SK-N-SH treated with all-trans-retinoic acid at 6 μM for 48 hours (cell line): ENCODE measurements around the gene GPR156.

ENCODE experiments used
- ATAC-seq: fragments of 200-7000 bp; cut with Tn5 transposase; 3 replicates; pipeline ENCODE4 v1.9.1; 2020; ENCODE audit warnings: mild to moderate bottlenecking, moderate library complexity
- BACH2 ChIP-seq: fragments of 250-450 bp; sonication (Bioruptor Pico); IDR thresholded peaks from 2 replicates; pipeline ENCODE4 v1.9.0; 2021; ENCODE audit warnings: mild to moderate bottlenecking, borderline replicate concordance
- CSDC2 ChIP-seq: fragments of 250-450 bp; sonication (Bioruptor Pico); IDR thresholded peaks from 2 replicates; pipeline ENCODE4 v1.5.0; 2020; ENCODE audit warnings: mild to moderate bottlenecking, moderate library complexity
- ESRRG ChIP-seq: fragments of 250-450 bp; sonication (Bioruptor Pico); IDR thresholded peaks from 2 replicates; pipeline ENCODE4 v1.6.1; 2021; ENCODE audit warnings: mild to moderate bottlenecking
- GLIS3 ChIP-seq: fragments of 250-450 bp; sonication (Bioruptor Pico); IDR thresholded peaks from 2 replicates; pipeline ENCODE4 v1.5.0; 2020; ENCODE audit warnings: mild to moderate bottlenecking, moderate library complexity
- ISL1 ChIP-seq: fragments of 250-450 bp; sonication (Bioruptor Pico); IDR thresholded peaks from 2 replicates; pipeline ENCODE4 v2.1.2; 2022; ENCODE audit warnings: mild to moderate bottlenecking, moderate library complexity
- OSR1 ChIP-seq: fragments of 250-450 bp; sonication (Bioruptor Pico); IDR thresholded peaks from 2 replicates; pipeline ENCODE4 v1.8.0; 2022; ENCODE audit warnings: moderate library complexity, mild to moderate bottlenecking, inconsistent platforms
- PPARA ChIP-seq: fragments of 250-450 bp; sonication (Bioruptor Pico); IDR thresholded peaks from 2 replicates; pipeline ENCODE4 v1.5.0; 2020; ENCODE audit warnings: mild to moderate bottlenecking, borderline replicate concordance
- RARB ChIP-seq: fragments of 250-450 bp; sonication (Bioruptor Pico); IDR thresholded peaks from 2 replicates; pipeline ENCODE4 v1.8.0; 2021; ENCODE audit warnings: mild to moderate bottlenecking, moderate library complexity
- SNAI2 ChIP-seq: fragments of 250-450 bp; sonication (Bioruptor Pico); IDR thresholded peaks from 2 replicates; pipeline ENCODE4 v1.5.0; 2020; ENCODE audit warnings: mild to moderate bottlenecking, moderate library complexity
- TCF4 ChIP-seq: fragments of 250-450 bp; sonication (Bioruptor Pico); IDR thresholded peaks from 2 replicates; pipeline ENCODE4 v1.8.0; 2021; ENCODE audit warnings: mild to moderate bottlenecking, moderate library complexity, borderline replicate concordance
- TOX ChIP-seq: fragments of 250-450 bp; sonication (Bioruptor Pico); IDR thresholded peaks from 2 replicates; pipeline ENCODE4 v1.8.0; 2021; ENCODE audit warnings: mild to moderate bottlenecking, moderate library complexity, borderline replicate concordance
- ZC3H10 ChIP-seq: fragments of 250-450 bp; sonication (Bioruptor Pico); IDR thresholded peaks from 2 replicates; pipeline ENCODE4 v1.5.1; 2021; ENCODE audit warnings: mild to moderate bottlenecking, moderate library complexity
- ZFP3 ChIP-seq: fragments of 250-450 bp; sonication (Bioruptor Pico); IDR thresholded peaks from 2 replicates; pipeline ENCODE4 v1.5.0; 2020; ENCODE audit warnings: mild to moderate bottlenecking, moderate library complexity
- ZFP30 ChIP-seq: fragments of 450-650 bp; formaldehyde crosslinking; IDR thresholded peaks from 2 replicates; pipeline ENCODE4 v1.5.0; 2022; ENCODE audit warnings: mild to moderate bottlenecking, moderate library complexity
- ZNF8 ChIP-seq: fragments of 450-650 bp; formaldehyde crosslinking; IDR thresholded peaks from 2 replicates; pipeline ENCODE4 v1.5.0; 2020; ENCODE audit warnings: mild to moderate bottlenecking, moderate library complexity
- TF ChIP-seq, protein P1 (sequence below): fragments of 250-450 bp; sonication (Bioruptor Pico); IDR thresholded peaks from 2 replicates; pipeline ENCODE4 v1.8.0; 2021; ENCODE audit warnings: low read depth, mild to moderate bottlenecking, moderate library complexity, borderline replicate concordance
- TF ChIP-seq, protein P2 (sequence below): fragments of 250-450 bp; sonication (Bioruptor Pico); IDR thresholded peaks from 2 replicates; pipeline ENCODE4 v1.5.1; 2021; ENCODE audit warnings: mild to moderate bottlenecking, moderate library complexity
- TF ChIP-seq, protein P3 (sequence below): fragments of 250-450 bp; sonication (Bioruptor Pico); IDR thresholded peaks from 2 replicates; pipeline ENCODE4 v1.5.0; 2020; ENCODE audit warnings: mild to moderate bottlenecking, moderate library complexity

GPR156 gene

DNA sequence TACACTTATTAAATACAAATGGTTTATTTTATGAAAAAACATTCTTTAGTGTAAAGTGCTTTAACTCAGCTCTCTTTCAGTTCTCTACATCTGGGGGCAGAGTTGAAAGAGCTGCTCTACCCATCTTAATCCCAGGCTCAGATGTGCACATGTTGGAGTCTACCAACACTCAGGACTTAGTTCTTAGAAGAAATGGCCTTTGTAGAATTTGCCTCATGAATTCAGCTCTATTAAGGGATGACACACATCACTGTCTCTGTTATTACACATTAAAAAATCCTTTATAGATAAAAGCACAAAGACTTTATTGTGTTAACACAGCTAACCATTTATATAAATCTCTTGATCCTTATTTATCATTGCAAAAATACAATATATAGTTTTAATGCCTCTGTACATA, 159.0 kb downstream of the GPR156 start:
- TF ChIP-seq, protein P1, sequence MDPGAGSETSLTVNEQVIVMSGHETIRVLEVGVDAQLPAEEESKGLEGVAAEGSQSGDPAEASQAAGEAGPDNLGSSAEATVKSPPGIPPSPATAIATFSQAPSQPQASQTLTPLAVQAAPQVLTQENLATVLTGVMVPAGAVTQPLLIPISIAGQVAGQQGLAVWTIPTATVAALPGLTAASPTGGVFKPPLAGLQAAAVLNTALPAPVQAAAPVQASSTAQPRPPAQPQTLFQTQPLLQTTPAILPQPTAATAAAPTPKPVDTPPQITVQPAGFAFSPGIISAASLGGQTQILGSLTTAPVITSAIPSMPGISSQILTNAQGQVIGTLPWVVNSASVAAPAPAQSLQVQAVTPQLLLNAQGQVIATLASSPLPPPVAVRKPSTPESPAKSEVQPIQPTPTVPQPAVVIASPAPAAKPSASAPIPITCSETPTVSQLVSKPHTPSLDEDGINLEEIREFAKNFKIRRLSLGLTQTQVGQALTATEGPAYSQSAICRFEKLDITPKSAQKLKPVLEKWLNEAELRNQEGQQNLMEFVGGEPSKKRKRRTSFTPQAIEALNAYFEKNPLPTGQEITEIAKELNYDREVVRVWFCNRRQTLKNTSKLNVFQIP (CRISPR knock-in tag) = no peak
- TF ChIP-seq ISL1 (CRISPR knock-in tag) = no peak
- TF ChIP-seq, protein P2, sequence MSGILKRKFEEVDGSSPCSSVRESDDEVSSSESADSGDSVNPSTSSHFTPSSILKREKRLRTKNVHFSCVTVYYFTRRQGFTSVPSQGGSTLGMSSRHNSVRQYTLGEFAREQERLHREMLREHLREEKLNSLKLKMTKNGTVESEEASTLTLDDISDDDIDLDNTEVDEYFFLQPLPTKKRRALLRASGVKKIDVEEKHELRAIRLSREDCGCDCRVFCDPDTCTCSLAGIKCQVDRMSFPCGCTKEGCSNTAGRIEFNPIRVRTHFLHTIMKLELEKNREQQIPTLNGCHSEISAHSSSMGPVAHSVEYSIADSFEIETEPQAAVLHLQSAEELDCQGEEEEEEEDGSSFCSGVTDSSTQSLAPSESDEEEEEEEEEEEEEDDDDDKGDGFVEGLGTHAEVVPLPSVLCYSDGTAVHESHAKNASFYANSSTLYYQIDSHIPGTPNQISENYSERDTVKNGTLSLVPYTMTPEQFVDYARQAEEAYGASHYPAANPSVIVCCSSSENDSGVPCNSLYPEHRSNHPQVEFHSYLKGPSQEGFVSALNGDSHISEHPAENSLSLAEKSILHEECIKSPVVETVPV (CRISPR knock-in tag) = no peak
- TF ChIP-seq SNAI2 (CRISPR knock-in tag) = no peak
- no peak for ATAC-seq

DNA sequence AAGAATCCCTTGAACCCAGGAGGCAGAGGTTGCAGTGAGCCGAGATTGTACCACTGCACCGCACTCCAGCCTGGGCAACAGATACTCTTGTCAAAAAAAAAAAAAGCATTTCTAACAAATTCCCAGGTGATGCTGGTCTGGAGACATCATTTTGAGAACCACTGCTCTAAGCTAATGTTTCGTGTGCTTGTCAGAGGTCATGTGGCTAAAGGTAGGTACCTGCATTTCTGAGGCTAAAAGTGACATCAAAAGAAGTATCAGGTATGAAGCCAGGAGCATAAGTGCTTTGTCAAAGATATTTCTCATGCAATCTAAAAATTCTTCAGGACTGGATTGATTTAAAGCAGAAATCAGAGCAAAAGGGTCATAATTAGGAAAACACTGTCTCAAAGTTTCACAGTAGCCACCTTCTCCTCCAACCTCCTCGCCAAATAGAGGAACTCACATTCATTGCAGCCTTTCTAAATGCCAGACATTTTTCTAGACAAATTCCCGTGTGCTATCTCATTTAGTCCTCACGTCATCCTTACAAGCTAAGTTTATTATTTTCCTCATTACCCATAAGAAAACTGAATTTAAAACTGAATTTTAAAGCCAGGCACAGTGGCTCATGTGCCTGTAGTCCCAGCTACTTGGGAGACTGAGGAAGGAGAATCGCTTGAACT, 165.0 kb downstream of the GPR156 start:
- ATAC-seq = no peak
- TF ChIP-seq ZFP30 (CRISPR knock-in tag) = no peak
- TF ChIP-seq BACH2 (CRISPR knock-in tag) = no peak
- TF ChIP-seq OSR1 (CRISPR knock-in tag) = no peak
- no peak for TF ChIP-seq GLIS3 (CRISPR knock-in tag)
- TF ChIP-seq SNAI2 (CRISPR knock-in tag) = no peak
- no peak for TF ChIP-seq RARB (CRISPR knock-in tag)
- TF ChIP-seq, protein P3, sequence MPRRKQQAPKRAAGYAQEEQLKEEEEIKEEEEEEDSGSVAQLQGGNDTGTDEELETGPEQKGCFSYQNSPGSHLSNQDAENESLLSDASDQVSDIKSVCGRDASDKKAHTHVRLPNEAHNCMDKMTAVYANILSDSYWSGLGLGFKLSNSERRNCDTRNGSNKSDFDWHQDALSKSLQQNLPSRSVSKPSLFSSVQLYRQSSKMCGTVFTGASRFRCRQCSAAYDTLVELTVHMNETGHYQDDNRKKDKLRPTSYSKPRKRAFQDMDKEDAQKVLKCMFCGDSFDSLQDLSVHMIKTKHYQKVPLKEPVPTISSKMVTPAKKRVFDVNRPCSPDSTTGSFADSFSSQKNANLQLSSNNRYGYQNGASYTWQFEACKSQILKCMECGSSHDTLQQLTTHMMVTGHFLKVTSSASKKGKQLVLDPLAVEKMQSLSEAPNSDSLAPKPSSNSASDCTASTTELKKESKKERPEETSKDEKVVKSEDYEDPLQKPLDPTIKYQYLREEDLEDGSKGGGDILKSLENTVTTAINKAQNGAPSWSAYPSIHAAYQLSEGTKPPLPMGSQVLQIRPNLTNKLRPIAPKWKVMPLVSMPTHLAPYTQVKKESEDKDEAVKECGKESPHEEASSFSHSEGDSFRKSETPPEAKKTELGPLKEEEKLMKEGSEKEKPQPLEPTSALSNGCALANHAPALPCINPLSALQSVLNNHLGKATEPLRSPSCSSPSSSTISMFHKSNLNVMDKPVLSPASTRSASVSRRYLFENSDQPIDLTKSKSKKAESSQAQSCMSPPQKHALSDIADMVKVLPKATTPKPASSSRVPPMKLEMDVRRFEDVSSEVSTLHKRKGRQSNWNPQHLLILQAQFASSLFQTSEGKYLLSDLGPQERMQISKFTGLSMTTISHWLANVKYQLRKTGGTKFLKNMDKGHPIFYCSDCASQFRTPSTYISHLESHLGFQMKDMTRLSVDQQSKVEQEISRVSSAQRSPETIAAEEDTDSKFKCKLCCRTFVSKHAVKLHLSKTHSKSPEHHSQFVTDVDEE (CRISPR knock-in tag) = no peak
- no peak for TF ChIP-seq ESRRG (CRISPR knock-in tag)
- no peak for TF ChIP-seq PPARA
- TF ChIP-seq ZFP3 (CRISPR knock-in tag) = no peak
- TF ChIP-seq ZC3H10 (CRISPR knock-in tag) = no peak
- no peak for TF ChIP-seq ZNF8 (CRISPR knock-in tag)
- TF ChIP-seq TOX = no peak
- TF ChIP-seq ISL1 (CRISPR knock-in tag) = no peak
- TF ChIP-seq, protein P2 (CRISPR knock-in tag) = no peak
- no peak for TF ChIP-seq CSDC2 (CRISPR knock-in tag)
- no peak for TF ChIP-seq TCF4 (CRISPR knock-in tag)
